Measurements from ENCODE around the gene SLC37A4. TPM values are rescaled to one million over a fixed set of nuclear protein-coding genes. Genes with fewer than 3 reads are reported as not detected.

The SLC37A4 gene
- total and polyA plus RNA-seq, 2 of the 8 experiments (the other 6 are each of a cell fraction or from before 2014, with no cell fraction given) = 35.1 to 91.9 TPM

DNA sequence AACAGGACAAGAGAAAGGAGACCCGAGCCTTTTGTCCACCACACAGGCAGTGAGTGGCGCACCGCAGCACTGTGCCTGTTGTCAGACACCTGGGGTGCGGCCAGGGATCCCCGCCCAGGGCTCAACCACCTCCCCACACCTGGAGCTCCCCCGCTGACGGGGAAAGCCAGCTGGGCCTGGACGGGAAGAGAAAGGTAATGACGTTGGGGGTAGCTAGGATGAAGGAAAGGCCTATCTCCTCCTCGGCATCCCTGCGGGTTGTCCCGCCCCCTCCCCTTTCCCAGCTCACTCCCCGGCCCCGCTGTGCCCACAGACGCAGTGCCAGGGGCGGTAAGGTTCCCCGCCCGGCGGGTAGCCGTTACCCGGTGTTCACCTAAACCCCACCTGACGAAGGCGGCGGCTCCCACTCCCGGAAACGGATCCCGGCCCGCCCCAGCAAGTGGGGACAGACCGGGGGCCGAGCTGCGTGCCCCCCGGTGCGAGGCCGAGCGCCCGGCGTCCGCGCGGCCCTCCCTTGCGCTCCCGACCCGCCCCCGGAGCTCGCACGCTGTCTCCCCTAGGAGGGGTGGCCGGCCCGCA lies 25.8 kb upstream of the SLC37A4 start (continued):
- TF ChIP-seq USF2 (IDR thresholded peaks at IDR 0.05; ENCODE audit: low read length) (no peak), SIN3A (conservative IDR thresholded peaks at IDR 0.05 in 1 of 2, IDR thresholded peaks at IDR 0.05 in 1 of 2; ENCODE audit: low read depth in 1 of 2, low read length in 2 of 2) (peak; percentile 69 to 81; a peak in 3 of 4 replicates), PHF8 (conservative IDR thresholded peaks at IDR 0.05; ENCODE audit: low read depth, low read length) (no peak; the same call in 1 of the 2 replicates), CTBP2 (IDR thresholded peaks at IDR 0.05; ENCODE audit: borderline replicate concordance, insufficient read depth, insufficient read length, low read length) (no peak), MAX (IDR thresholded peaks at IDR 0.05) (0 out of 2 replicates have a peak, but pooled peaks have one; percentile 65), ZNF274 (IDR thresholded peaks at IDR 0.05; ENCODE audit: borderline replicate concordance, extremely low read depth, low read length) (no peak), NRF1 (IDR thresholded peaks at IDR 0.05; ENCODE audit: low read depth, low read length) (no peak), E2F6 (IDR thresholded peaks at IDR 0.05) (no peak), MAFK (IDR thresholded peaks at IDR 0.05; ENCODE audit: low read depth, low read length) (no peak), YY1 (IDR thresholded peaks at IDR 0.05; ENCODE audit: low read depth, low read length) (0 out of 2 replicates have a peak, but pooled peaks have one; percentile 52), CREB1 (IDR thresholded peaks at IDR 0.05) (0 out of 2 replicates have a peak, but pooled peaks have one; percentile 19), CEBPB (IDR thresholded peaks at IDR 0.05; ENCODE audit: low read depth, low read length) (no peak), POLR2A (IDR thresholded peaks at IDR 0.05; ENCODE audit: control extremely low read depth in 1 of 2, low read depth in 2 of 2, low read length in 2 of 2) (no peak), SP2 (IDR thresholded peaks at IDR 0.05; ENCODE audit: low read length) (no peak), POU5F1 (IDR thresholded peaks at IDR 0.05; ENCODE audit: low read depth, low read length) (no peak), RBBP5 (IDR thresholded peaks at IDR 0.05; ENCODE audit: borderline replicate concordance, low read depth, low read length) (peak; percentile 85; the same call in 1 of the 2 replicates), SAP30 (IDR thresholded peaks at IDR 0.05; ENCODE audit: insufficient read depth, insufficient replicate concordance, low read length) (peak; percentile 63), GABPA (IDR thresholded peaks at IDR 0.05; ENCODE audit: borderline replicate concordance, insufficient read depth, low read length) (no peak)
- TF ChIP-seq, protein P1, sequence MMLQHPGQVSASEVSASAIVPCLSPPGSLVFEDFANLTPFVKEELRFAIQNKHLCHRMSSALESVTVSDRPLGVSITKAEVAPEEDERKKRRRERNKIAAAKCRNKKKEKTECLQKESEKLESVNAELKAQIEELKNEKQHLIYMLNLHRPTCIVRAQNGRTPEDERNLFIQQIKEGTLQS (IDR thresholded peaks at IDR 0.05; ENCODE audit: insufficient read depth, low read depth, low read length) = no peak
